ENCODE measurements around the gene MRPS34.

The MRPS34 gene

DNA sequence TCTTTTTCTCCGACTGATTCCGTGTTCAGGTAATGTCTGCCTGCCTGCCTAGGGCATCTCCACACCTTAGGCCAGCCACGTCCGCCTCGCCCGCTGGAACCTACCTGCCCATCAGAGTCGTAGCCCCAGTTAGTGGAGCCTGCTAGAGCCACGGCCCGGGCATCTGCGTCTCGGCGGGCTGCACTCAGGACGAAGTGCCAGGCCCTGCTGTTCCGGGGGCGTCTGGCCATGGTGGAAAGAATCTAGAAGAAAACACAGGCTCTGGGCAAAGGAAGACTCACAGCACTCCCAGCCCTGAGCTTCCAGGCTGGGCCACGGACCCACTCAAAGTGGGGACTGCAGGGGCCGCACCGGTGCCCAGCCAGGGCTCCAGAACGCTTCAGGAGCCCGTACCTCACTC lies 8.3 kb upstream of the MRPS34 start:
- no peak for DNase-seq (ENCODE audit: low read depth)

- DNase-seq (ENCODE audit: low read depth): no peak
Measured at GRCh38 chr16:1780677-1781072, 7.7 kb upstream of the MRPS34 start.

- no peak for DNase-seq (ENCODE audit: low read depth)
Measured at GRCh38 chr16:1779741-1780676, 7.1 kb upstream of the MRPS34 start.

- no peak for DNase-seq (ENCODE audit: low read depth)
Measured at GRCh38 chr16:1779234-1779701, 6.3 kb upstream of the MRPS34 start.

- no peak for DNase-seq (ENCODE audit: low read depth)
Measured at GRCh38 chr16:1778200-1779179, 5.6 kb upstream of the MRPS34 start.

DNA sequence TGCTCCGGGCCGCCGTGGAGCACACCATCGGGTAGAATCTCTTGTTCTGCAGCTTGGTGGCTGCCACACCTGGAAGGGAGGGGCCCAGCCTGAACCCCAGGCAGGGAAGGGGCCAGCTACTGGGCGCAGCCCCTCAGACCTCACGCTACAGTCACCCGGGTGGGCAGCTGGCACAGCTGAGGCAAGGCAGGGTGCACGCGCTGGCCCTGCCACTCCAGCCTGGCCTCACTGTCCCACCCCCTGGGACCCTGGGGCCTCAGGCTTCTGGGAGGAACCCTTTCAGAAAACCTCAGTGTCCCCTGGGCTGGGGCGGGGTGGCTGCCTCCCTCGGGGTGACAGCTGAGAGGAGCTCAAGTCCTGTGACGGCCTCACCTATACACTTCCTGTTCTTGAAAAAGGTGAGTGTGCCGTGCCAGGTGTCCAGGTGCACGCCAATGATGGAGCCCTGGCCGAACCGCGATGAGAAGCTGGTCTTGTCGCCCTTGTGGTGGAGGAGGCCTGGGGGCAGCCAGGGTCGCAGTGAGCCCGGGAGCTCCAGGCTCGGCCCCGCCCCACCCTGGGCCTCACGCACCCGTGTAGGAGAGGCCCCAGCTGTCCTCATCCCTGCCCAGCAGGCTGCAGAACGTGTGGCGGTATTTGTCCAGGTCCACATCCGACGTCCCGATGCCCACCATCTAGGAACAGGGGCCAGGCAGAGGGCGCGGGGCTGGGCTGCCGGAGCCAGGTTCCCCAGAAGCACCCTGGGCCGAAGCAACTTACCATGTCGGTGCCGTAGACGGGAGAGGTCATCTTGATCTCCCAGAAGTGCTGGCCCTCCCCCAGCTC lies 4.7 kb upstream of the MRPS34 start:
- no peak for DNase-seq (ENCODE audit: low read depth)

DNA sequence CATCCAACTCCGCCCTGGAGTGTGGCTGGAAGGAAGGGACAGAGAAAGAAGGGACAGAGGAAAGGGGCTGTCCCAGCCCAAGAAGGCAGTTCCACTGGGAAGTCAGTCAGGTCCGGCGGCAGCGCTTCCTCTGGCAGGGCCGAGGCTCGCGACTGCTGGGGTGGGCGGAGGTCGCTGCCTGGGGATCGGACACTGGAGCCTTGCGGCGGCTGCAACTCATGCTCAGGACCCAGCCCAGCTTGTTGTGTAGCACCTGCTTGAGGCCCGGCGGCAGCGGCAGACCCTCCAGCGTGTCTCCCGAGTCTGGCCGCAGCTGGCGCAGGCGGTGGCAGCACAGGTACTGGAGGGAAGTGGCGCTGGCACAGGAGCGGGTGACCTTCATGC lies 4.0 kb upstream of the MRPS34 start:
- DNase-seq (ENCODE audit: low read depth): no peak

- no peak for DNase-seq (ENCODE audit: low read depth)
Measured at GRCh38 chr16:1776672-1776955, 3.7 kb upstream of the MRPS34 start.

DNA sequence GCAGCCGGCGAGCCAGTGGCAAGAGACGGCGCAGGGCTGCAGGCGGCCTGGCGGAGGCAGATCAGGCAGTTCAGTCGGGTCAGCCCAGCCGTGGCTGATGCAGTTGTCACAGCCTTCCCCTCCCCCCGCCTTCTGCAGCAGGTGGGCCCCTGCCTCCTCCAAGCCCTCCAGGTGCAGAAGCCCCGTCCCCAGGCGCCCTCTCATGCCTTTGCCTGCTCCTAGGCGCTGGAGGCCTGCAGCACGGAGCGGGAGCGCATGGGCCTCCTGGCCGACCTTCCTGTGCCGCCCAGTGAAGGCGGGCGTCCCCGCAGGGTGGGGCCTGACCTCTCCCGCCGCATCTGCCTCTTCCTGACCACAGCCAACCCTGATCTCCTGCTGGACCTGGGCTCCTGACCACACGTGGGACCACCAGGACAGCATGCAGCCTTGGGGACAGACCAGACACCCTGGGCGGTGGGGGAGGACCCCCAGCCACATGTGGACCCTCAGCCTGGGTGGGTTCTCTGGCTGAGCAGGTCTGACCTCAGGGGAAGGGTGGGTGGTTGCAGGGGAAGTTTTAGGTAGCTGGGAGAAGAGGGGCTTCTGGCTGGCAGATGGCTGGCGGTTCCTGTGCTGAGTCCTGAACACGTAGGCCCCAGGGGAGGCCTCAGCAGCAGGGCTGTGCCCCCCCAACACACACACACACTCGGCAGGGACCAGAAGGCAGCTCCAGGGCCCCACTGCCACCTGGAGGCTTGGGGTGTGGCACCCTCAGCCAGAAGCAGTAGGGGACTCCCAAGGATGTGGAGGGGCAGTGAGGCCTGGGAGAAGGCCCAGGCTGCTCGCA lies 3.1 kb upstream of the MRPS34 start:
- no peak for DNase-seq (ENCODE audit: low read depth)

DNA sequence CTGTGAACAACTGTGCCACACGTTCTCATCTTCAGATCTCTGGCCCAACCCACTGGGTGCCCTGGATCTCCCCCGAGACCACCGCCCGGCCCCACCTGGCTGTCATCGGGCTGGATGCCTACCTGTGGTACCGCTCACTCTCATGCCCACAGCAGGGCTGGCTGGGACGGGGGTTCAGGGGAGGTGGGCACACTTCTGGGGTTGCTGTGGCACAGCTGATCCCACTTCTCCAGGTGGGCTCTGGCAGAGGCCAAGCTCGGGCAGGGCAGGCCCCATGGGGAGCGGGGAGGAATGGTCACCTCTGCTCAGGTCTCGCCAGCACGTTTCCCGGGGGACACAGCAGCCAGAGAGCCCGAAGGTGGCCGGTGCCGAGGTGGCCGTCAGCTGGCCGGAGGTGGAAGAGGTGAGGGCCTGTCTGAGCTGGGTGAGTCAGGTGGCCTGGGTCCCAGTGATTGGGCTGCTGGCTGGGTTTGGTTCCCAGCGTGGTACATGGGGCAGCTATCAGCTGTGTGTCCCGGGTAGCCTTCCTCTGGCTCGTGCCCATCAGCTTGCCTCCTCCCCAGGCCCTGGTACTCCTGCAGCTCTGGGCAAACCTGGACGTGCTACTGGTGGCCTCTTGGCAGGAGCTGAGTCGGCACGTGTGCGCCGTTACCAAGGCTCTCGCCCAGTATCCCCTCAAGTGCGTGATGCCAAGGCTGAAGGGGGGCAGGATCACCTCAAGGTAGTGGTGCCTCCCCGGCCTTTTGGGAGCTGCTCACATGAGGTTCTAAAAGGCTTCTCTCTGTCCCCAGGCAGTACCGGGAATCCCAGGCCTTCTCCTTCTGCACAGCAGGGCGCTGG lies 2.3 kb upstream of the MRPS34 start:
- DNase-seq (ENCODE audit: low read depth): no peak

DNA sequence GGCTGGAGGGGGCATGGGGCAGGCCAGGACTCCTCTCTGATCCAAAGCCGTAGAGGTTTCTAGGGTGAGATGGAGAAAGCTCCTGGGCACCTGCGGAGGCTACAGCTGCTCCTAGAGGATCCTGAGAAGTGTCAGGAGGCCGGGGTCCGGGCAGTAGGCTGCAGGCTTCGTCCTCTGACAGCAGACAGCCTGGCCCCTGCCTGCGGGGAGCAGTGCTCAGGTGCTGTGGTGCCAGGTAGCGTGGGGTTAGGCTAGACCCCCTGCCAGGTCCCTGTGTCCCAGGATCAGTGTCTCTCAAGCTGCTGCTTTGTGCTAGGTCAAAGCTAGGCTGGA lies 1.5 kb upstream of the MRPS34 start:
- no peak for DNase-seq (ENCODE audit: low read depth)

GRCh38 chr16:1773703-1774447 lies 941 bp upstream of the MRPS34 start:
- no peak for DNase-seq (ENCODE audit: low read depth)

DNA sequence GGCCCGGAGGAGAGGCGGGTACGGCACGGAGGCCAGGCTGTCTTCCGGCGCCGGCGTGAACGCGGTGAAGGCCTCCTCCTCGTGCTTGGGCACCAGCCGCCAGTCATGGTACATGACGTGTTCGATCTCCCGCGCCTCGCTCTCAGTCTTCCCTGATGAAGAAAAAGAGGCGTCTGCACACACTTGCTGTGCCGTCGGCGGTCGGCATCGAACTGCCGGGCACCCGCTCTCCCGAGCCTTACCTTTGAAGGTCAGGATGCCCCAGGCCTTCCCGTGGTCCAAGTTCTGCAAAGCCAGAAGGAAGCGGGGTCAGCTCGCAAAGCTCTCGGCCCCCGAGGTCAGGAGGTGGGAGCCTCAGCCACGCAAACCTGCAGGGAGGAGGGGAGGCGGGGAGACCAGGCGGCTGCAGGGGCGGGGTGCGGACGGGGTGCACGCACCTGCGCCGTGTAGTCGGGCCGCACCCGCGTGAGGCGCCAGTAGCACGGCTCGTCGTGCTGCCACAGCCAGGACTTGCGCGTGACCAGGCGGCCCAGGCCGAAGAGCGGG lies 499 bp downstream of the MRPS34 start, which contains the start of gene EME2:
Gene EME2, plus strand, starts transcription at position 449 of the 546 bp plus-strand sequence. CDS start 418 bp downstream, outside the sequence.
- no peak for DNase-seq (ENCODE audit: low read depth)

DNA sequence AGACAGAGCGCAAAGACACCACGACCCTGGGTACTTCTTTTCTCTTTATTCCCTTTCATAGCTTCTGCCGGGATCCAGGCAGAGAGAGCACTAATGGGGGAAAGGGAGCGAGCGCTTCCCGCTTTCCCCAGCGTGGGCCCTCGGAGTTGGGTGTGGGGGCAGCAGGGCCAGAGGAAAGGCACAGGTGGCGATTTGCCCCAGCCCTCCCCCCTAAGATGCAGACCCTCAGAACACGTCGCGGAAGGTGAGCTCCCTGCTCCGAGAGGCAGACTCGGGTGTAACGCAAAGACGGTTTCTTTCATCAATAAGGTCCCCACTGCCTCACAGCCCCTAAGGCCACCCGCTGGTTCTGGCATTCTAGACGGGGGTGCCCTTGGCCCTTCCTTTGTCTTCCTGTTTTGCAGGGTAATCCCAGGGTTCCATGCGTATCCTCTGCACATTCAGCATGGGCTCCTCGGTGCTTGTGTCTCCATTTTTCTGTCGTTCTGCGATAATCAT lies 1.0 kb downstream of the MRPS34 start:
- DNase-seq (ENCODE audit: low read depth): no peak

GRCh38 chr16:1771188-1771863 lies 1.6 kb downstream of the MRPS34 start, which contains the start of gene NME3:
TSS of gene NME3 (minus strand) at chr16:1771543. CDS start at chr16:1771534, 9 bp downstream.
- DNase-seq (ENCODE audit: low read depth): peak; percentile 46

DNA sequence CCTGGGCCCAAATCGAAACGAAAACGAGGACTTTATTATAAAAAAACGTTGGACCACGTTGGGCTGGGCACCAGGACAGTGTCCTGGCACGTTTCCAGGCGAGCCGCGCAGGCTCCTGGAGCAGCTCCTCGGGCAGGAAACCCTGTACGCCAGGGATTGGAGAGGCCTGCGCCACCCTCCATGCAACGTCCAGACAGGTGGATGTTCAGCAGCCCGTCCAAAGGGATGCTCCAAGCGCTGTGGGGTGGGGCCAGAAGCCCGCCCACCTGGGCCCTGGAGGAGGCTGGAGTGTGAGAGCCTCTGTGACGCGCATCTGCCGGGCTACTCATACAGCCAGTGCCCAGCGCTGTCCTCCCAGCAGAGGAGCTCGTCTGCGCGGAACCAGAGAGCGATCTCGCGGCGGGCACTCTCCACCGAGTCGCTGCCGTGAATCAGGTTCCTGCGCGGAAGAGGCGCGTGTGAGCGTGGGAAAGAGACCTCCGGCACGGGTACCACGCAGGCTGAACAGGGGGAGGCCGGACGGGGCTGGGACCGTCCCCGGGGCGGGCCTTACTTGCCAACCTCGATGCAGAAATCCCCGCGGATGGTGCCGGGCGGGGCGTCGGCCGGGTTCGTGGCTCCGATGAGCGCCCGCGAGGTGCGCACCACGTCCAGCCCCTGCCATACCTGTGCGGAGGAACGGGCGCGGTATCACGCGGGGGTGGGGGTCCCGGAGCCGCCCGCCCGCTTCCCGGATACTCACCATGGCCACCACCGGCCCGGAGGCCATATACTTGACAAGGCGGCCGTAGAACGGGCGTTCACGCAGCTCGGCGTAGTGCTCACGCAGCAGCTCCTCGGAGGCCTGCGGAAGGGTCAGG lies 2.4 kb downstream of the MRPS34 start:
- no peak for DNase-seq (ENCODE audit: low read depth)

Data from stimulated activated CD8-positive, alpha-beta memory T cell treated with anti-CD3 and anti-CD28 coated beads, Interleukin-15, amount 100 ng/mL, for 1 hour (primary cell).